Caki2 (cell line): Measurements from ENCODE around the gene CPLX1. TPM values are rescaled to one million over a fixed set of nuclear protein-coding genes. Genes with fewer than 3 reads are reported as not detected.
A peak's percentile ranks its signal among the peaks of the same experiment; 100 is the strongest.
"Not testable (repeated sequence)": the region's sequence is repeated elsewhere in the genome, so short reads cannot be mapped to it uniquely, and the experiment has no call there.

Experiments
- DNase-seq: peaks from one replicate; pipeline ENCODE4 v3.0.0-alpha.2; 2015; ENCODE audit warnings: low read depth
- in situ Hi-C: cut with HindIII; loops from 2 replicates; pipeline ENCODE4 v1.10.0; 2016; ENCODE audit warnings: low sequenced_read_pairs, low pct_unique_long_range_greater_than_20kb, mixed read lengths
- total RNA-seq: library from RNA; depleted of rRNA; stranded (reverse); fragments of >200 nt; shearing (Covaris generic); gene quantifications from 2 replicates; pipeline ENCODE4 v1.2.3, GENCODE V29; 2014; ENCODE audit warnings: low replicate concordance

CPLX1 gene
- total RNA-seq, 1 experiment from 2014 or later: 1.5 TPM

GRCh38 chr4:757111-757510, 68.8 kb downstream of the CPLX1 start:
- in situ Hi-C loops: no loop called here
- no peak for DNase-seq

GRCh38 chr4:754221-755120, 71.5 kb downstream of the CPLX1 start:
- DNase-seq: no peak
- in situ Hi-C loops: no loop called here

- in situ Hi-C loops, DNase-seq: not testable (repeated sequence)
Measured at GRCh38 chr4:753186-753585, 72.7 kb downstream of the CPLX1 start.

DNA sequence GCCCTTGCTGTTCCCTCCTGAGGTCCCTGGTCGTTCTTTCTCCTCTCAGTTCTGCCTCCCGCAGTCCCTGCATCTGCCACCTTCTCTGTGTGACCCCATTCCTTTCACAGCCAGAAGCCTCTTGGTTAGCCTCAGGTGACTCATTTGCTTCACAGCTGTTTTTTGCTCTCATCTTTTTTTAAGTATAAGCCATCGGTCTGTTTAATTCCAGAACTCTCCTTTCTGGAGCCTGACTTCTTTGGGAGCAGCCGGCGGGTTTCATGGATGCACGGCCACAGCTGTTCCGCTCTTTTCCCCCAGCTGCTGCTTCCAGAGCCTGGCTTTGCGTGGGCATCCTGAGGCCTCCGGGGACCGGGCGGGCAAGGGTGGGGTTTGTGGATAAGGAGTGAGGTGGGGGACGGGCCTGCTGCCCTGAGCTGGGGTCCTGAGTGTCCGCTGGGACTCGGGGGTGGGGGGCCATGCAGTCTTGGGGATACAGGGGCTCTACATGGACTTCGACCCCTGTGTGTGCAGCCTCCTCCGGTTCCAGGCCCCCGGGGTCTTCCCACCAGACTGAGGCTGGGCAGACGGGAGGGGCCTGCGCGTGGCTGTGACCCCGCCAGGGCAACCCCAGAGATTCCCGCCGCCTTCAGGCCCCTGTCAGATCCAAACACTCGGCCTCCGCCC, 73.6 kb downstream of the CPLX1 start:
- DNase-seq: no peak
- in situ Hi-C loops: no loop called here

- in situ Hi-C loops: no loop called here
Measured at GRCh38 chr4:751676-752075, 74.3 kb downstream of the CPLX1 start.

GRCh38 chr4:749698-750666, 75.9 kb downstream of the CPLX1 start:
- in situ Hi-C loops: no loop called here
- no peak for DNase-seq

More at GRCh38 chr4:751676-752075, 74.3 kb downstream of the CPLX1 start:
- DNase-seq: no peak

GRCh38 chr4:748461-748860, 77.5 kb downstream of the CPLX1 start:
- no peak for DNase-seq
- in situ Hi-C loops: no loop called here

- no peak for DNase-seq
- in situ Hi-C loops: no loop called here
Measured at GRCh38 chr4:747546-748170, 78.3 kb downstream of the CPLX1 start.

GRCh38 chr4:744212-744841, 81.6 kb downstream of the CPLX1 start:
- DNase-seq: no peak
- in situ Hi-C loops: no loop called here

- in situ Hi-C loops: no loop called here
- DNase-seq: no peak
Measured at GRCh38 chr4:743463-744211, 82.3 kb downstream of the CPLX1 start.

GRCh38 chr4:742742-743311, 83.1 kb downstream of the CPLX1 start:
- in situ Hi-C loops: no loop called here

DNA sequence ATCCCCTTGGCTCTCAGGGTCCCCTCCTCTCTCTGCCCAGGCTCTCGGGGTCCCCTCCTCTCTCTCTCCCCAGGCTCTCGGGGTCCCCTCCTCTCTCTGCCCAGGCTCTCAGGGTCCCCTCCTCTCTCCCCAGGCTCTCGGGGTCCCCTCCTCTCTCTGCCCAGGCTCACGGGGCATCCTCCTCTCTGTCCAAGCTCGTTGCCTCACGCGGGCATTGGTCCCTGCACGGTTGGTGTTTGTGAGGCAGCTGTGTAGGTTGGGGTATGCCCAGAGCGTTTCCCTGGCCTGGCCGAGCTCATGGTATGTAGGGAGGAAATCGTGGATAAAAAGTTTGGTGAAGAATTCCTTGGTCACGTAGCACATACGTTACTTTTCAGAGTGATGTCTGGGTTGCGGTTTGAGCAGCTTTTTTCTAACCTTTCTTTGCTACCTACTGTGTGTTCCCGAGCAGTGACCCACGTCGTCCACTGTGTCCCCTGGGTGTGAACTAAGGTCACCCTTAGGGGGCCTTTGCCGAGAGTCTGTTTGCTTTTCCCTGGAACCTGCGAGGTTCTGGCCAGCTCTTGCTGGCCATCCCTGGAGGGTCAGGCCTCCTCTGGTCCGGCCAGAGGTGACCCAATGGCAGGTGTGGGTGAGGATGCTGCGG, 83.7 kb downstream of the CPLX1 start:
- DNase-seq: no peak
- in situ Hi-C loops: no loop called here

More at GRCh38 chr4:742742-743311, 83.1 kb downstream of the CPLX1 start:
- peak; percentile 33 for DNase-seq

GRCh38 chr4:740656-741282, 85.2 kb downstream of the CPLX1 start:
- DNase-seq: no peak
- in situ Hi-C loops: no loop called here

GRCh38 chr4:740011-740410, 85.9 kb downstream of the CPLX1 start:
- in situ Hi-C loops: no loop called here

DNA sequence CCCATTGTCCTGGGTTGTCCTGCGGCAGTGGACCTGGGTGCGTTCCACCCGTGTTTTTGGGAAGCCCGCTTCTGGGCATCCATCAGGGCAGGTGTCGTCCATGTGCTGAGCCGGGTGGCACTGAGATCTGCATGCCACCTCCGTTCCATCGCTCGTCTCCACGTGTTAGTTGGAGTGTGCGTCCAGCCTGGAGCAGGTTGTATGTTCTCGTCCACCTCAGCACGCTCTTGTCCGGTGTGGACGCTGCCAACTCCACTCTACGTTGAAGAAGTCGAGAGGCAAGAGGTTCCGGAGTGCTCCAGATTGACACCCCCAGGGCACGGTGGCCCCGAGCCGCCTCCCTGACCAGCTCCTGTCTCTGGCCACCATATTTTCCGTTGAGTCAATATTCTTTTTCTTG, 86.4 kb downstream of the CPLX1 start:
- in situ Hi-C loops: no loop called here
- no peak for DNase-seq

More at GRCh38 chr4:740011-740410, 85.9 kb downstream of the CPLX1 start:
- no peak for DNase-seq

- no peak for DNase-seq
- in situ Hi-C loops: no loop called here
Measured at GRCh38 chr4:738781-739280, 87.1 kb downstream of the CPLX1 start.
